Muscle layer of colon (tissue), 2 donors: ENCODE data around the gene APBB2.

Experiments used
- H3K27ac ChIP-seq: one replicate; pipeline ENCODE4 v1.7.0; 2013; ENCODE audit warnings: low read depth, mild to moderate bottlenecking, low read length, moderate library complexity
- H3K27me3 ChIP-seq, 2 donors: one replicate each; pipeline ENCODE4 v1.7.0; 2013; ENCODE audit warnings: low read length in 2 of 2, mild to moderate bottlenecking in 2 of 2; ENCODE audit not compliant: insufficient read depth in 2 of 2, control insufficient read depth in 1 of 2
- H3K36me3 ChIP-seq: one replicate; pipeline ENCODE4 v1.7.0; 2013; ENCODE audit warnings: mild to moderate bottlenecking, low read length; ENCODE audit not compliant: insufficient read depth
- H3K4me1 ChIP-seq: one replicate; pipeline ENCODE4 v1.7.0; 2013; ENCODE audit warnings: mild to moderate bottlenecking, low read length; ENCODE audit not compliant: insufficient read depth
- H3K4me3 ChIP-seq, 2 donors: one replicate each; pipeline ENCODE4 v1.7.0; 2013; ENCODE audit warnings: low read length in 2 of 2, low read depth in 1 of 2, mild to moderate bottlenecking in 1 of 2, moderate library complexity in 1 of 2
- H3K9ac ChIP-seq: one replicate; pipeline ENCODE4 v1.7.0; 2013; ENCODE audit warnings: low read length
- H3K9me3 ChIP-seq: one replicate; pipeline ENCODE4 v1.7.0; 2013; ENCODE audit warnings: mild to moderate bottlenecking, low read length
- donor health status: abdominal sarcoma.
- donor health status: Adenocarcinoma of cecum.

Gene APBB2

GRCh38 chr4:41214136-41214824, at the start of gene APBB2:
APBB2 (minus strand) TSS chr4:41214542; CDS start chr4:41033254, 181,288 bp downstream.
- H3K4me1 ChIP-seq = peaks cover 20% of the 10 kb centered on the region
- no peaks in the 10 kb centered on the region for H3K27me3 ChIP-seq
- H3K9me3 ChIP-seq = no peaks in the 10 kb centered on the region
- peak within 1 kb of the TSS; percentile 85 for H3K27ac ChIP-seq
- H3K4me3 ChIP-seq = peak within 1 kb of the TSS; percentile 78 to 85
- no peaks in the 10 kb centered on the region for H3K36me3 ChIP-seq
- H3K9ac ChIP-seq = peak within 1 kb of the TSS; percentile 29

- Histone ChIP-seq H3K4me1 (peaks cover 6% of the 10 kb centered on the region), H3K4me3 (no peak overlapping the region), H3K27me3 (peaks cover 4 to 8% of the 10 kb centered on the region in 2 donors), H3K9ac (no peak overlapping the region), H3K9me3 (no peaks in the 10 kb centered on the region), H3K27ac (no peak overlapping the region), H3K36me3 (no peaks in the 10 kb centered on the region)
Observed at GRCh38 chr4:41262198-41262597, 47.9 kb upstream of the APBB2 start.

- Histone ChIP-seq H3K4me3 (no peak overlapping the region), H3K36me3 (no peaks in the 10 kb centered on the region), H3K27ac (no peak overlapping the region), H3K9me3 (no peaks in the 10 kb centered on the region), H3K27me3 (peaks cover 13 to 22% of the 10 kb centered on the region in 2 donors), H3K9ac (no peak overlapping the region), H3K4me1 (peaks cover 11% of the 10 kb centered on the region)
Observed at GRCh38 chr4:41260116-41260733, 45.9 kb upstream of the APBB2 start.

GRCh38 chr4:41258783-41259182, 44.4 kb upstream of the APBB2 start:
- Histone ChIP-seq H3K9me3 (no peaks in the 10 kb centered on the region), H3K4me1 (peaks cover 11% of the 10 kb centered on the region), H3K27me3 (peaks cover 13 to 22% of the 10 kb centered on the region in 2 donors), H3K27ac (no peak overlapping the region), H3K36me3 (no peaks in the 10 kb centered on the region), H3K9ac (no peak overlapping the region), H3K4me3 (no peak overlapping the region)

- Histone ChIP-seq H3K9ac (no peak overlapping the region), H3K4me1 (peaks cover 11% of the 10 kb centered on the region), H3K27ac (no peak overlapping the region), H3K36me3 (no peaks in the 10 kb centered on the region), H3K9me3 (no peaks in the 10 kb centered on the region), H3K4me3 (peak overlapping the region; percentile 49 to 55), H3K27me3 (peaks cover 13 to 22% of the 10 kb centered on the region in 2 donors)
Observed at GRCh38 chr4:41257906-41258305, 43.6 kb upstream of the APBB2 start.

GRCh38 chr4:41257257-41257901, 43.0 kb upstream of the APBB2 start:
- H3K9ac ChIP-seq = no peak overlapping the region
- no peaks in the 10 kb centered on the region for H3K36me3 ChIP-seq
- no peak overlapping the region for H3K27ac ChIP-seq

GRCh38 chr4:41256740-41257256, 42.5 kb upstream of the APBB2 start, which contains the start of gene UCHL1:
UCHL1 (plus strand) TSS chr4:41256928; CDS start chr4:41256977, 49 bp downstream.
- no peak within 1 kb of the TSS for H3K9ac ChIP-seq
- peaks cover 13 to 22% of the 10 kb centered on the region in 2 donors for H3K27me3 ChIP-seq

More at GRCh38 chr4:41257257-41257901, 43.0 kb upstream of the APBB2 start:
- peak overlapping the region; percentile 49 to 55 for H3K4me3 ChIP-seq
- H3K27me3 ChIP-seq = peaks cover 13 to 22% of the 10 kb centered on the region in 2 donors
- H3K9me3 ChIP-seq = no peaks in the 10 kb centered on the region
- peaks cover 11% of the 10 kb centered on the region for H3K4me1 ChIP-seq

GRCh38 chr4:41256131-41256739, 41.9 kb upstream of the APBB2 start:
- H3K36me3 ChIP-seq = no peaks in the 10 kb centered on the region
- peak overlapping the region in 1 of 2 donors; percentile 55 for H3K4me3 ChIP-seq
- H3K9me3 ChIP-seq = no peaks in the 10 kb centered on the region
- peaks cover 13 to 22% of the 10 kb centered on the region in 2 donors for H3K27me3 ChIP-seq
- H3K27ac ChIP-seq = no peak overlapping the region
- H3K9ac ChIP-seq = no peak overlapping the region
- H3K4me1 ChIP-seq = peaks cover 11% of the 10 kb centered on the region

More at GRCh38 chr4:41256740-41257256, 42.5 kb upstream of the APBB2 start, which contains the start of gene UCHL1:
- Histone ChIP-seq H3K36me3 (no peaks in the 10 kb centered on the region), H3K27ac (no peak within 1 kb of the TSS), H3K9me3 (no peaks in the 10 kb centered on the region), H3K4me1 (peaks cover 11% of the 10 kb centered on the region), H3K4me3 (peak within 1 kb of the TSS; percentile 49 to 55)

- Histone ChIP-seq H3K4me3 (no peak overlapping the region), H3K36me3 (no peaks in the 10 kb centered on the region), H3K27ac (no peak overlapping the region), H3K9ac (no peak overlapping the region), H3K27me3 (peaks cover 0 to 4% of the 10 kb centered on the region in 2 donors), H3K9me3 (no peaks in the 10 kb centered on the region), H3K4me1 (no peaks in the 10 kb centered on the region)
Observed at GRCh38 chr4:41245983-41246382, 31.6 kb upstream of the APBB2 start.

- H3K27ac ChIP-seq = no peak overlapping the region
- H3K9ac ChIP-seq = no peak overlapping the region
- no peaks in the 10 kb centered on the region for H3K4me1 ChIP-seq
- no peak overlapping the region for H3K4me3 ChIP-seq
- H3K9me3 ChIP-seq = no peaks in the 10 kb centered on the region
- no peaks in the 10 kb centered on the region for H3K27me3 ChIP-seq
- no peaks in the 10 kb centered on the region for H3K36me3 ChIP-seq
Observed at GRCh38 chr4:41241919-41242318, 27.6 kb upstream of the APBB2 start.

GRCh38 chr4:41236508-41236907, 22.2 kb upstream of the APBB2 start:
- Histone ChIP-seq H3K27me3 (no peaks in the 10 kb centered on the region), H3K4me3 (no peak overlapping the region), H3K36me3 (no peaks in the 10 kb centered on the region), H3K9me3 (no peaks in the 10 kb centered on the region), H3K9ac (no peak overlapping the region), H3K4me1 (no peaks in the 10 kb centered on the region), H3K27ac (no peak overlapping the region)
